ENCODE results near the gene NAXE.
"Not testable (repeated sequence)": the region's sequence is repeated elsewhere in the genome, so short reads cannot be mapped to it uniquely, and the experiment has no call there.

NAXE gene

GRCh38 chr1:156591432-156592157 lies at the start of gene NAXE:
Gene NAXE (plus strand): TSS chr1:156591776. CDS start chr1:156591805, 29 bp downstream.
- in situ Hi-C loops (cut with HindIII; ENCODE audit: low sequenced_read_pairs): no loop called here

- in situ Hi-C loops (cut with HindIII; ENCODE audit: low sequenced_read_pairs): no loop called here
Observed at GRCh38 chr1:156543066-156543465, 48.5 kb upstream of the NAXE start.

DNA sequence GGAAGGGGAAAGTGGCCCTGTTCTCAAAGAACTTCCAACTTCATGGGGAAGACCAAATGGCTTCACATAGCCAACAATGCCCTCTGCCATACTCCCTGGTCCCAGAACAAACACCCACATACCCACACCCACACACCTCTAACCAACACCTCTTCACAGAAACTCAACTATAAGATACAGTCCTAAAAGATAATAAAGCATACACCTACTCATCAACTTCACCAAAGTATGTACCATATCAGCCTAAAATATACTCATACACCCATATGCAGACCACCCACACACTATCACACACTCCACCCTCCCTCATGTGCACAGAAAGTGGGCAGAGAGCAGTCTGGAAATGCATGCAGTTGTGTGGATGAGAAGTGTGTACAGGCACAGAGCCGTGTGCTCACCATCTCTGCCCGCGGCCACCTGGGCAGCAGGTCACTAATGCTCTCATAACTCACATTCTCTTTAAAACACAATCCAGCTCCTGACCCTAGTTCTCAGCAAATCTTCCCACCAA lies 46.9 kb upstream of the NAXE start:
- in situ Hi-C loops (cut with HindIII; ENCODE audit: low sequenced_read_pairs): no loop called here

GRCh38 chr1:156546267-156546666 lies 45.3 kb upstream of the NAXE start:
- in situ Hi-C loops (cut with HindIII; ENCODE audit: low sequenced_read_pairs): no loop called here

- in situ Hi-C loops (cut with HindIII; ENCODE audit: low sequenced_read_pairs): no loop called here
Observed at GRCh38 chr1:156547434-156547833, 44.1 kb upstream of the NAXE start.

- in situ Hi-C loops (cut with HindIII; ENCODE audit: low sequenced_read_pairs): no loop called here
Observed at GRCh38 chr1:156547982-156548381, 43.6 kb upstream of the NAXE start.

- in situ Hi-C loops (cut with HindIII; ENCODE audit: low sequenced_read_pairs): no loop called here
Observed at GRCh38 chr1:156549390-156549789, 42.2 kb upstream of the NAXE start.

DNA sequence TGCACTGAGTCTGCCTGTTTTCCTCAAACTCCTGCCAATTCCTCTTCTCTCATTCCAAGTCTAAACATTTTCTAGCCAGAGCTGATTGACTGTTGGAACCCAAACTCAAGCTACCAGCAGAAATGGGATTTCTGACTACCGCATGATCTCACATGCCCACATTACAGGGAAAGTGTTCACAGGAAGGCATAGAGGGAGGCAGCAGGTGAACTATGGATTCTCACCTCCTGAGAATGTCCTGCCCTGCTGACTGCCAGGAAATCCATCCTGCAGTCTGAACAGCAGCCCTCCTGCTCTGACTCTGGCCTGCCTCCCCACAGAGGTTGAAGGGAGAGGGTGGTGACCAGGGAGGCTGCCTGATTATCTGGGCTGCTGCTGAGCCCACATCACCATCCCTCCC lies 41.7 kb upstream of the NAXE start:
- in situ Hi-C loops (cut with HindIII; ENCODE audit: low sequenced_read_pairs): no loop called here

- in situ Hi-C loops (cut with HindIII; ENCODE audit: low sequenced_read_pairs): no loop called here
Observed at GRCh38 chr1:156550346-156550745, 41.2 kb upstream of the NAXE start.

- in situ Hi-C loops (cut with HindIII; ENCODE audit: low sequenced_read_pairs): no loop called here
Observed at GRCh38 chr1:156551066-156551643, 40.4 kb upstream of the NAXE start.

DNA sequence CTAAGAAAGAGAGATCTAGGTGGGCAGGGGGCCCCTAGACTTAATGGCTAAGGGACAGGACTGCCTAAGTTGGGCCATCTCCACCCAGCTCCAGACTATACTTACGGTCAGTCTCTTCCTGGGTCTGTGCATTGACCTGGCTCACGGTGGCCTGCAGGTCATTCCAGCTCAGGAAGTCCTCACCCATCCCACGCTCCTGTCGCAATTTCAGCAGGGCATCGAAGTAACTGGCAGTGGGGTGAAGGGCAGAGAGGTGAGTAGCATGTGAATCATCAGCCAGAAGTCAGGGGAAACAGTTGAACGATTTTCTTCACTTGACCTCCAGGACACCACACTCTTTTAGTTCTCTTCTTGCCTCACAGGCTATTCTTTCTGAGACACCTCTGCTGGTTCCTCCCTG lies 39.7 kb upstream of the NAXE start:
- in situ Hi-C loops (cut with HindIII; ENCODE audit: low sequenced_read_pairs): no loop called here

GRCh38 chr1:156552518-156552917 lies 39.1 kb upstream of the NAXE start:
- in situ Hi-C loops (cut with HindIII; ENCODE audit: low sequenced_read_pairs): no loop called here

DNA sequence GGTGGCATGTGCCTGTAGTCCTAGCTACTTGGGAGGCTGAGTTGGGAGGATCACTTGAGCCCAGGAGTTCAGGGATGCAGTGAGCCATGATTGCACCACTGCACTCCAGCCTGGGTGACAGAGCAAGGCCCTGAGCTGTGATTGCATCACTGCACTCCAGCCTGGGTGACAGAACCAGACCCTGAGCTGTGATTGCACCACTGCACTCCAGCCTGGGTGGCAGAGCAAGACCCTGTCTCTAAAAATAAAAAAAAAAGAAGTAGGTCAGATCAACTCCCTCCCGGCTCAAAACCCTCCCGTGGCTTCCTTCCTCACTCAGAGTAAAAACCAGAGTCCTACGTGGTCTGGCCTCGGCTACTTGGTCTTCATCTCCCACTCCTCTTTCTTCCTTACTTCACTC lies 38.6 kb upstream of the NAXE start:
- in situ Hi-C loops (cut with HindIII; ENCODE audit: low sequenced_read_pairs): not testable (repeated sequence)

GRCh38 chr1:156553860-156554485 lies 37.6 kb upstream of the NAXE start:
- in situ Hi-C loops (cut with HindIII; ENCODE audit: low sequenced_read_pairs): no loop called here

- in situ Hi-C loops (cut with HindIII; ENCODE audit: low sequenced_read_pairs): no loop called here
Observed at GRCh38 chr1:156554971-156555370, 36.6 kb upstream of the NAXE start.

GRCh38 chr1:156555715-156556114 lies 35.9 kb upstream of the NAXE start:
- in situ Hi-C loops (cut with HindIII; ENCODE audit: low sequenced_read_pairs): no loop called here

DNA sequence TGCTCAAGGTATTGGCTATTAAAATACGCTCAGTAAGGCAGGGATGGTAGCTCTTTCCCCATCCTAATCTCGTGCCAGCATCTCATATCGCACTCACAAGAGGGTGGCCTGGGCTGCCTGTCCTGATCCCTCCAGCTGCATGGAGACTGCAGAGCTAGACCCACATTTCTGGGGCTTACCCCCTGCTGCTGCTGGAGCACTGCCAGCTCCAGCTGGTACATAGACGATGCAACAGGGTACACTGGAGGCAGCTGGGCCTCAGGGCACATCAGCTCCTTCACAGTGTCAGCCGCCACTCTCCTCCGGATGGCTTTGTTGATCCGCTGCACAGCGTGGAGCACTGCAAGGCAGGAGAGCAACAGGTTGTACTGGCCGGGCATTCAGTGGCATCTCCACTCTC lies 35.2 kb upstream of the NAXE start:
- in situ Hi-C loops (cut with HindIII; ENCODE audit: low sequenced_read_pairs): no loop called here

GRCh38 chr1:156559086-156559796 lies 32.3 kb upstream of the NAXE start:
- in situ Hi-C loops (cut with HindIII; ENCODE audit: low sequenced_read_pairs): no loop called here

DNA sequence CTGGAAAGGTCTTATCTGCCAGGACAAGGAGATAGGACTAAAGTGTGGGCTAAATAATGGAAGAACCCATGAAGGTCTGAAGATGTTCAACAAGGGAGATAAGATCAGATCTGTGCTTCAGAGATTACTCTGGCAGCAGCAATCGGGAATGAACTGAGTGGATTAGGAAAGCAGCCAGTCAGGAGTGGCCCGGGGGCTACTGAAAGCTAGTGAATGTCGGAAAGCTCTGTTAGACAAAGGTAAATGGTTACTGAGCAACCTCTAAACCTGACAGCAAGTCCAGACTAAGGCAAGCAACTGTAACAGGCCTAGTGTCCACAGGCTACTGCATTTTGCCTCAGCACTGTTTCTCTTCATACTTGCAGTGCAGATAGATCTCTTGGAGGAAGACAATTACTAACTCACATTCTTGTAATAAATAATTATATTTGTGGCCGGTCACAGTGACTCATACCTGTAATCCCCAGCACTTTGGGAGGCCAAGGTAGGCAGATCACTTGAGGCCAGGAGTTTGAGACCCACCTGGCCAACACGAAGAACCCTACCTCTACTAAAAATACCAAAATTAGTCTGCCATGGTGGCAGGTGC lies 31.7 kb upstream of the NAXE start:
- in situ Hi-C loops (cut with HindIII; ENCODE audit: low sequenced_read_pairs): no loop called here

DNA sequence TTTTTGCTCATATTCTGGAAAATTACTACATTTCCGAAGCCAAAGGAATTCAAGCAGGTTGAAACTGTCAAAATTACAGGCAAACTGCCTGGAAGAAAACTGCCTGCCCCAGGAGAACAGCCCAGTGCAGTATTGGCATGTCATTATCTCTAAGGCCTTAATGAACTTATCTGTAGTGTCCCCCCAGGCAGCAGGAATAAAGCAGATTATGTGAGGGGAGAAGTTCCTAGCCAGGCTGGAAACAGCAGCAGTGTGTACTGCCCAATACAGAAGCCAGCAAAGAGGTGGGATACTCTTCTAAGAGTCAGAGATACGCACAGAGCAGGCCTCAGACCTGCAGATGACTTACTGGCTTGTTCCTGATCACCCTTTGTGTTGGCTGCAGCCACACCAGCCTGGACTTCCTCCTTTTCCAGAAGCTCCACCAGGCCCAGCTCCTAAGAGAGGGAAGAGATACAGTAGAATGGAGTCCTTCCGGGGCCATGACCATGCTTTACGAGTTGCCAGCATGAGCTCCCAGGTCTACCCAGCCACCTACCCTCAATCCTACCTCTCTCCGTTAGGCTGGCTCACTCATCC lies 30.9 kb upstream of the NAXE start:
- in situ Hi-C loops (cut with HindIII; ENCODE audit: low sequenced_read_pairs): no loop called here

DNA sequence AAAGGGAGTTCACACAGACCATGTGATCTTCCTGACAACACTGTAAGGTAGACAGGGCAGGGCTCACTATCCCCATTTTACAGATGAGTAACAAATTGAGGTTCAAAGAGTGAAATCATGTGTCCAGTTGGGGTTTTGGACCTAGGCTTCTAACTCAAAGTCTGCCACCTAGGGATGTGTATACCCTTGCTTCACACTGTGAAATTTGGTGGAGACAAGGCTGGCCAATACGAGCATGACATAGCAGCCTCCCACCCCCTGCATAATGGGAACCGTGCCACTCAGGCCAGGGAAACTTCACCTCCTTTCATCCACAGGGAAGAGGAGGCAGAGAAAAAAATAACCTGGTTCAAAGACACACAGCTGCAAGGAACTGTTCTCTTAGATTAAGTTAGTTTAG lies 26.1 kb upstream of the NAXE start:
- in situ Hi-C loops (cut with HindIII; ENCODE audit: low sequenced_read_pairs): no loop called here

Measured in DLD1 (cell line).